Measurements from ENCODE around the gene XRCC5. TPM values are rescaled to one million over a fixed set of nuclear protein-coding genes. Genes with fewer than 3 reads are reported as not detected.

The XRCC5 gene
- total and polyA plus RNA-seq, 2 of the 8 experiments (the other 6 are each of a cell fraction or from before 2014, with no cell fraction given), result 308 to 644 TPM

DNA sequence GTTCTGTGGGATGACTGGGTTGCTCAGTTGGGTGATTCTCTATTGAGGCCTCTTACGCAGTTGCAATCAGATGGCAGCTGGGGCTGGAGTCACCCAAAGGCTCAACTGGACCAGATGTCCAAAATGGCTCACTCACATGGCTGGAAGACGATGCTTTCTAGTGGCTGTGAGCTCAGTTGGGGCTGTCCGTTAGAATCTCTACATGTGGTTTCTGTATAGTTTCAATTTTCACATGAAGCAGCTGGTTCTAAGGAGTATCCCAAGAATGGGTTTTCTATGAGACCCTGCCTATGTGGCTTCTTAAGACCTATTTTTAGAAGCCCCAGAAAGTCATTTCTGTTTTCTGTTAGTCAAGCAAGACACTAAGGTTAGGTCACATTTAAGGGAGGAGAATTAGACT is 4.4 kb downstream of the XRCC5 start:
- Histone ChIP-seq H3K23ac (ENCODE audit: insufficient read length) (no peak overlapping the region), H2BK12ac (ENCODE audit: low read depth, low read length) (no peak overlapping the region), H3K4ac (replicated peaks; ENCODE audit: insufficient read length, low read depth, low read length) (no peak overlapping the region), H3K4me2 (ENCODE audit: insufficient read depth in 1 of 2, low read depth in 2 of 2, low read length in 2 of 2) (no peak overlapping the region; a peak in 1 of 4 replicates), H3K27me3 (replicated peaks in 1 of 4; ENCODE audit: control insufficient read depth in 3 of 4, extremely low read depth in 1 of 4, insufficient read depth in 3 of 4, low read length in 3 of 4) (no peaks in the 10 kb centered on the region), H3K79me1 (ENCODE audit: low read depth, low read length) (0 out of 2 replicates have a peak, but pooled peaks cover 3% of the 10 kb centered on the region), H3K9ac (replicated peaks in 1 of 4; ENCODE audit: extremely low read depth in 1 of 4, low read depth in 3 of 4, low read length in 3 of 4) (no peak overlapping the region), H3K4me3 (ENCODE audit: extremely low read depth in 1 of 4, insufficient read depth in 2 of 4, low read depth in 3 of 4, low read length in 4 of 4) (no peak overlapping the region), H3K23me2 (ENCODE audit: low read depth, low read length) (no peaks in the 10 kb centered on the region; the same call in 1 of the 2 replicates), H2AFZ (ENCODE audit: low read length) (no peak overlapping the region), H4K8ac (ENCODE audit: extremely low read depth, insufficient read depth, low read length) (no peak overlapping the region), H2BK120ac (replicated peaks; ENCODE audit: low read depth, low read length) (no peak overlapping the region), H2BK5ac (ENCODE audit: low read depth, low read length) (no peak overlapping the region), H3K79me2 (ENCODE audit: control insufficient read depth in 1 of 2, insufficient read depth in 2 of 2, low read length in 2 of 2) (peaks cover 31 to 79% of the 10 kb centered on the region in 2 experiments), H3K27ac (ENCODE audit: low read depth, low read length) (no peak overlapping the region), H4K20me1 (replicated peaks in 1 of 2; ENCODE audit: control insufficient read depth in 1 of 2, insufficient read depth in 2 of 2, low read length in 2 of 2) (peaks cover 0 to 10% of the 10 kb centered on the region in 2 experiments), H4K91ac (replicated peaks; ENCODE audit: insufficient read length, low read length) (no peak overlapping the region), H2AK5ac (ENCODE audit: low read depth, low read length) (no peak overlapping the region), H3K56ac (replicated peaks; ENCODE audit: insufficient read length, low read depth, low read length) (no peak overlapping the region), H3K9me3 (ENCODE audit: insufficient read depth in 2 of 2, low read depth in 1 of 2, low read length in 1 of 2) (no peaks in the 10 kb centered on the region), H4K5ac (ENCODE audit: insufficient read length, low read depth, low read length) (no peak overlapping the region), H3K4me1 (replicated peaks in 1 of 4; ENCODE audit: control insufficient read depth in 3 of 4, insufficient read depth in 4 of 4, low read length in 3 of 4) (peaks cover 6 to 15% (median 10%) of the 10 kb centered on the region in 4 experiments; a peak in 6 of 7 replicates), H3K14ac (ENCODE audit: insufficient read length) (no peak overlapping the region), H2BK20ac (ENCODE audit: low read length) (no peak overlapping the region), H3K36me3 (ENCODE audit: control insufficient read depth in 2 of 4, insufficient read depth in 4 of 4, low read length in 3 of 4) (peaks cover 27 to 79% (median 57%) of the 10 kb centered on the region in 4 experiments), H2BK15ac (ENCODE audit: low read length) (no peak overlapping the region), H3K18ac (ENCODE audit: extremely low read depth, low read length) (no peak overlapping the region)
- WGBS, 2 experiments (ENCODE audit: extremely low coverage in 1 of 2, insufficient coverage in 1 of 2, insufficient read length in 1 of 2, insufficient replicate concordance in 2 of 2, low coverage in 1 of 2, low lambda C conversion rate in 2 of 2, missing lambda C conversion rate in 1 of 2), result 94% methylated on average over 3 of the region's 3 CpGs; no CpG with 5 or more reads in 1 of the 2 experiments
- ChIA-PET CTCF (ENCODE audit: partially characterized antibody) (interaction anchor here (0.9 to 3.7 kb wide), 14 partner anchors 9 to 107 kb away, joined by 3 to 25 read pairs (median 5); no protein-coding TSS in a partner anchor), POLR2A (ENCODE audit: partially characterized antibody) (interaction anchor here (0.7 to 8.5 kb wide), 10 partner anchors 9 to 48 kb away, joined by 3 to 73 read pairs (median 6); partner anchors contain the start of genes PECR and TMEM169)
- TF ChIP-seq RFX5 (IDR thresholded peaks at IDR 0.05; ENCODE audit: borderline replicate concordance, low read depth, low read length) (no peak), POLR2A (IDR thresholded peaks at IDR 0.05; ENCODE audit: control extremely low read depth in 1 of 2, low read depth in 2 of 2, low read length in 2 of 2) (peak in 1 of 2 experiments; percentile 47; a peak in 1 of 3 replicates), POLR2AphosphoS5 (IDR thresholded peaks at IDR 0.05; ENCODE audit: low read depth, low read length) (peak; percentile 50; the same call in 1 of the 2 replicates)
- DNase-seq (ENCODE audit: low read depth in 1 of 2, low spot score in 2 of 2), result no peak
- FAIRE-seq, result no peak

Measured in H1 (cell line).